Gastroesophageal sphincter (tissue), 4 donors: ENCODE results near the gene TMEFF2. TPM values are rescaled to one million over a fixed set of nuclear protein-coding genes. Genes with fewer than 3 reads are reported as not detected.

Experiments
- ATAC-seq: fragments of 150-250 bp; one replicate; pipeline ENCODE4 v1.9.1; 2016; ENCODE audit warnings: mild to moderate bottlenecking, moderate library complexity
- H3K27ac ChIP-seq, 4 donors: fragments of 200-600 bp; sonication (generic) in 3 of 4; 1 replicate in 3 of 4; 2 replicates in 1 of 4; pipeline ENCODE4 v1.5.1; 2016 to 2019
- H3K27me3 ChIP-seq: fragments of 200-600 bp; sonication (generic); one replicate; pipeline ENCODE4 v1.5.1; 2019
- H3K36me3 ChIP-seq, 2 donors: fragments of 200-600 bp; sonication (generic); one replicate each; pipeline ENCODE4 v1.5.1; 2019; ENCODE audit warnings: control low read depth in 1 of 2
- H3K4me1 ChIP-seq, 3 donors: fragments of 200-600 bp; sonication (generic); 1 replicate in 2 of 3; 2 replicates in 1 of 3; pipeline ENCODE4 v1.5.1; 2016 to 2019; ENCODE audit warnings: control low read depth in 2 of 3
- H3K4me3 ChIP-seq, 2 donors: fragments of 200-600 bp; sonication (generic); one replicate each; pipeline ENCODE4 v1.5.1; 2019; ENCODE audit warnings: mild to moderate bottlenecking in 1 of 2, moderate library complexity in 1 of 2
- H3K9me3 ChIP-seq, 3 donors: fragments of 200-600 bp; sonication (generic); one replicate each; pipeline ENCODE4 v1.5.1; 2017 to 2019; ENCODE audit warnings: control low read depth in 2 of 3
- CTCF ChIP-seq, 4 experiments: fragments of 200-600 bp in 2 of 4; fragments of 450-650 bp in 2 of 4; sonication (generic) in 1 of 4; IDR thresholded peaks; one replicate each; pipeline ENCODE4 v1.5.1; 2017 to 2019; ENCODE audit warnings: antibody characterized with exemption in 4 of 4, mild to moderate bottlenecking in 2 of 4, moderate library complexity in 2 of 4
- EP300 ChIP-seq: sonication (generic); formaldehyde crosslinking; IDR thresholded peaks from one replicate; pipeline ENCODE4 v1.6.1; 2017; ENCODE audit warnings: antibody characterized with exemption, mild to moderate bottlenecking
- POLR2A ChIP-seq, 2 donors: fragments of 450-650 bp; IDR thresholded peaks; one replicate each; pipeline ENCODE4 v1.6.1; 2017; ENCODE audit warnings: antibody characterized with exemption in 2 of 2, mild to moderate bottlenecking in 2 of 2, moderate library complexity in 1 of 2
- POLR2AphosphoS5 ChIP-seq: sonication (generic); formaldehyde crosslinking; IDR thresholded peaks from one replicate; pipeline ENCODE4 v1.6.1; 2017; ENCODE audit warnings: antibody characterized with exemption
- WGBS, 2 donors: methylation state at CpG; one replicate each; pipeline ENCODE4 v1.1.5; 2018; ENCODE audit warnings: low coverage in 1 of 2; 5-methylcytosine and 5-hydroxymethylcytosine counted together
- total RNA-seq, 4 donors: library from RNA; depleted of rRNA; stranded (reverse); fragments of >200 nt; gene quantifications; one replicate each; pipeline ENCODE4 v1.1.0, GENCODE V29; 2016

Gene TMEFF2
- total RNA-seq, 4 donors from 2014 or later = 0.42 to 3.0 (median 0.83) TPM

GRCh38 chr2:191947235-191947634 lies 247.5 kb downstream of the TMEFF2 start:
- ATAC-seq = no peak
- Histone ChIP-seq H3K9me3 (no peaks in the 10 kb centered on the region), H3K27ac (no peak overlapping the region), H3K4me3 (no peak overlapping the region), H3K27me3 (no peaks in the 10 kb centered on the region), H3K36me3 (no peaks in the 10 kb centered on the region), H3K4me1 (peaks cover 2 to 37% (median 10%) of the 10 kb centered on the region in 3 donors)
- TF ChIP-seq EP300 = no peak
- no peak for TF ChIP-seq CTCF (IDR thresholded peaks at IDR 0.05)
- TF ChIP-seq POLR2AphosphoS5 = no peak
- no peak for TF ChIP-seq POLR2A (IDR thresholded peaks at IDR 0.05)
- 98% methylated on average over 5 of the region's 6 CpGs for WGBS, 2 donors

- Histone ChIP-seq H3K27me3 (no peaks in the 10 kb centered on the region), H3K27ac (no peak overlapping the region), H3K4me1 (peaks cover 2 to 37% (median 8%) of the 10 kb centered on the region in 3 donors), H3K9me3 (no peaks in the 10 kb centered on the region), H3K4me3 (no peak overlapping the region), H3K36me3 (no peaks in the 10 kb centered on the region)
- 29 to 33% methylated on average over 2 of the region's 2 CpGs for WGBS, 2 donors
- no peak for TF ChIP-seq POLR2A (IDR thresholded peaks at IDR 0.05)
- no peak for TF ChIP-seq EP300
- no peak for TF ChIP-seq CTCF (IDR thresholded peaks at IDR 0.05)
- TF ChIP-seq POLR2AphosphoS5 = no peak
- ATAC-seq = no peak
Measured at GRCh38 chr2:191946471-191947182, 248.1 kb downstream of the TMEFF2 start.

GRCh38 chr2:191945623-191946022 lies 249.1 kb downstream of the TMEFF2 start:
- no peaks in the 10 kb centered on the region for H3K36me3 ChIP-seq
- no peak for ATAC-seq
- no peak for TF ChIP-seq EP300
- no peak for TF ChIP-seq CTCF (IDR thresholded peaks at IDR 0.05)
- no peak for TF ChIP-seq POLR2A (IDR thresholded peaks at IDR 0.05)
- no peak for TF ChIP-seq POLR2AphosphoS5
- H3K27ac ChIP-seq = no peak overlapping the region
- no peaks in the 10 kb centered on the region for H3K27me3 ChIP-seq
- H3K9me3 ChIP-seq = no peaks in the 10 kb centered on the region
- 75 to 78% methylated on average over 1 of the region's 1 CpG for WGBS, 2 donors
- H3K4me3 ChIP-seq = no peak overlapping the region
- H3K4me1 ChIP-seq = peaks cover 5 to 38% (median 8%) of the 10 kb centered on the region in 3 donors

GRCh38 chr2:191942739-191943103 lies 252.0 kb downstream of the TMEFF2 start:
- no peaks in the 10 kb centered on the region for H3K27me3 ChIP-seq
- peak overlapping the region; percentile 4 to 71 (median 42) for H3K27ac ChIP-seq
- WGBS, 2 donors = 31 to 51% methylated on average over 2 of the region's 2 CpGs
- H3K4me3 ChIP-seq = no peak overlapping the region
- no peak for TF ChIP-seq EP300
- no peak for TF ChIP-seq POLR2AphosphoS5
- H3K9me3 ChIP-seq = no peaks in the 10 kb centered on the region
- peaks cover 5 to 38% (median 8%) of the 10 kb centered on the region in 3 donors for H3K4me1 ChIP-seq
- no peak for ATAC-seq
- H3K36me3 ChIP-seq = no peaks in the 10 kb centered on the region

- Histone ChIP-seq H3K4me1 (peaks cover 5 to 38% (median 8%) of the 10 kb centered on the region in 3 donors), H3K27ac (peak overlapping the region in 3 of 4 donors; percentile 27 to 71 (median 57)), H3K4me3 (no peak overlapping the region), H3K36me3 (no peaks in the 10 kb centered on the region), H3K27me3 (no peaks in the 10 kb centered on the region), H3K9me3 (no peaks in the 10 kb centered on the region)
- peak; percentile 34 for ATAC-seq
- TF ChIP-seq EP300 (no peak), POLR2AphosphoS5 (no peak), CTCF (IDR thresholded peaks at IDR 0.05) (no peak), POLR2A (IDR thresholded peaks at IDR 0.05) (no peak)
- WGBS, 2 donors = 14 to 30% methylated on average over 3 of the region's 3 CpGs
Measured at GRCh38 chr2:191942090-191942738, 252.5 kb downstream of the TMEFF2 start.
